ENCODE results near the gene RAB11FIP4.

RAB11FIP4 gene

GRCh38 chr17:31554930-31555329 lies 163.5 kb downstream of the RAB11FIP4 start:
- no peak for DNase-seq

DNA sequence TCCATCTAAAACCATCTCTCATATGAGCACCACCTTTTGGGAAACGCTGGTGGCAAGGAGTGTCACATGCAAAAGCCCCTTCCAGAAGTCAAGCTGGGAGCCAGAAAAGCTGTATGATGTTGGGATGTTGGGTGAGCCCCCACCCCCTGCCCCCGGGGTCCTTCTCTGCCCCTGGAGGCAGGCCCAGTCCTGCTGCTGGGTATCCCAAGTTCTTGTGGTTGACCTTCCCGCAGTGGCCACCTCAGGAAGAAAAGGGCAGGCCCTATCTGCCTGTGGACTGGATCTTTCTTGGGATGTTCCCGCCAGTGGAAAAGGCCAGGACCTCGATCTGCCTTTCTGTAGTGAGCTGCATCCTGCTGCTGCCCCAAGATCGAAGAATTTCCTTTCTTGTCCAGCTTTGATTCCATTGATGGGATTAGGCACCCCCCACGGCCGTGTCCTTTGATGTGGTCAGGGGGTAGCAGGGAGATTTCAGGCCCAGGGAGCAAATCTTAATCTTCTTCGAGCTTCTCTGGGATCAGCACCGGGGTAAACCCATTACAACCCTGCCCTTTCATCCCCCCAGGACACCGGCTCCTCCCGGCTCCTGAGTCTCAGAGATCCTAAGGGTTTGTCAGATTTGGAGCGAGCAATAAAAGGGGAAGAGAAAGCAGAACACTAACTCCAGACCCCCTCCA lies 165.6 kb downstream of the RAB11FIP4 start:
- no peak for DNase-seq

GRCh38 chr17:31558748-31559583 lies 167.5 kb downstream of the RAB11FIP4 start:
- DNase-seq = no peak

GRCh38 chr17:31559584-31560501 lies 168.4 kb downstream of the RAB11FIP4 start:
- no peak for DNase-seq

DNA sequence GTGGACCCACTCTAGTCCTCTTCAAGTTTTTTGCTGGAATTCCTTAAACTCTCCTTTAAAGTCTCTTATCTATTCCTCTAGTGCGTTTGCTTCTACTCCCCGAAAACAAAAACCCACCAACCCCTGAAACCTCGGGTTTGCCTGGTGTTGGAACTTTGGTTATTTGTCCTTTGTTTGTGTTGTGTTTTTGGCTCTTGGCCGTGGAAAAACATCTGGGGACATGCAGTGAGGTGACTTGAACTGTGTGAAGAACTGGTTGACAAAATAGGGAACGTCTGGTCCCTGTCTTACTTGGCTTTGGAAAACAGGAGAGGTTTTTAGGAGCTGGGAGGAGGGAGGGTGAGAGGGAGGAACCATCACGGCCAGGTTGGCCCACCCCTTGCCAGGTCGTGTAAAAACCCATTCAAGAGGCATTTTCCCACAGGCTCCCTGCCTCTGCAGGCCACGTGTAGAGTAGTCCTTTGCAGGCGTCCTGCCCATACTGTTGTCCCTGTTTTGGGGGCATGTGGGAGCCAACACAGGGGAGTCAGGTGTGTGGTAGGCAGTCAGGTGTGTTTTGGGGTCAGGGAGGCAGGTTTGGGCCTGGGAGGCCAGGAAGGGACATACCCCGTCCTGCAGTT lies 169.3 kb downstream of the RAB11FIP4 start:
- DNase-seq = no peak

DNA sequence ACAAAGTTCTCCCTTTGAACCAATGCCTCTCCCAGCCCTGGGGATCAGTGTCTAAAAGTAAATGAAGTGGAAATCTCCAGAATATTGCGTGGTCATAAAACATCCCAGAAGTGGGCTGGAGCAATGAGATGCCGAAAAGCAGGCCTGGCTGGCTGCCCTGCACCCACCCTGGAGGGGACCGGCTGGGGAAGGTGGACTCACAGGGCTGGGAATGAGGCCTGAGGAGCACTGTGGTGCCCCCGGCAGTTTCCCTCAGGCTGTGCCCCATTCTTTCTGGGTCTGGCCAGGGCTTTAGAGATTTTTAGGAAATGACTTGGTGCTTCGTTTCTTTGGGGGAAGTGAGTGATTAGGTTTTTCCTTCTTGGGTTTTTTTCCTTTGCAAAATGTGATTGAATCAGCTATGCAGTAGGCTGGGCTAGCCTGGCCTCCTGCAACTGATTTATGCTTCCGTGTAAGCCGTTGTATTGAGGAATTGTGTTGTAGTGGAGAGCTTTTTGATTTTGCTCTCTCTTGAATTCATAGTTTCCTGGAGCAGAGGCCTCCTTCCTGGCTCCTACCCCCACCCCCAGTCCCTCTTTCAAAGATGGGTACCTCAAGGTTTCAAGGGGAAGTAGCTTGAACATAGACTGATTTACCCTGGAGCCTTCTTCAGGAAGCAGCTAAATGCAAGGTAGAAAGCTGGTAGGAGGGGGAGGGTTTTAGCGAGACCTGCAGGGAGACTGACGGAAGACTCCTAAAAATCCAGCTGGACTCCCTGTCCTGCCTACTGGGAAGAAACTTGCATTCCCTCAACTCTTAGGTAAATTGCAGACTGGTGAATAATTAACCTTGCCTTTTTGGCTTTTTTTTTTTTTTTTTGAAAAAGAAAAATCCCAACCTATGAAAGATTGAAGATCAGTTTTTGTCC lies 170.2 kb downstream of the RAB11FIP4 start:
- no peak for DNase-seq

- no peak for DNase-seq
Observed at GRCh38 chr17:31562376-31562840, 170.9 kb downstream of the RAB11FIP4 start.

GRCh38 chr17:31564291-31564690 lies 172.8 kb downstream of the RAB11FIP4 start:
- DNase-seq = no peak

DNA sequence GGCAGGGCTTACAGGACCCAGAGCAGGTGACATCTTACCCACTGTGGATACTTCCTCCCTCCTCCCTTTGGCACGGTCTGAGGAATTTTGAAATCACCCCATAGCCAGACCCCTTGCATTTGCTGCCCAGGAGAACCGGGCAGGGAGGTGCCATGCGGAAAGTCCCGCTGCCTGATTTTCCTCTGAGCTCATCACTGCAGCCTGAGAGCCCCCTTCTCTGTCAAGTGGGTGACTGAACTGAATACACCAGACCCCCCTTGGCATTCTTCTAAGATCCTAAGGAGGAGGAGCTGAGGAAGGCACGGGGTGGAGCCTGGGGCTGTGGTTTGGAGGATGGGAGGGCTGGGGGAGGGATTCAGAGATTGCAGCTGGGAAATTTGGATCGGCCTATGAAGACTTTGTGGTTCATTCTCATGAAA lies 173.4 kb downstream of the RAB11FIP4 start:
- DNase-seq = no peak

GRCh38 chr17:31565652-31566051 lies 174.2 kb downstream of the RAB11FIP4 start:
- no peak for DNase-seq

DNA sequence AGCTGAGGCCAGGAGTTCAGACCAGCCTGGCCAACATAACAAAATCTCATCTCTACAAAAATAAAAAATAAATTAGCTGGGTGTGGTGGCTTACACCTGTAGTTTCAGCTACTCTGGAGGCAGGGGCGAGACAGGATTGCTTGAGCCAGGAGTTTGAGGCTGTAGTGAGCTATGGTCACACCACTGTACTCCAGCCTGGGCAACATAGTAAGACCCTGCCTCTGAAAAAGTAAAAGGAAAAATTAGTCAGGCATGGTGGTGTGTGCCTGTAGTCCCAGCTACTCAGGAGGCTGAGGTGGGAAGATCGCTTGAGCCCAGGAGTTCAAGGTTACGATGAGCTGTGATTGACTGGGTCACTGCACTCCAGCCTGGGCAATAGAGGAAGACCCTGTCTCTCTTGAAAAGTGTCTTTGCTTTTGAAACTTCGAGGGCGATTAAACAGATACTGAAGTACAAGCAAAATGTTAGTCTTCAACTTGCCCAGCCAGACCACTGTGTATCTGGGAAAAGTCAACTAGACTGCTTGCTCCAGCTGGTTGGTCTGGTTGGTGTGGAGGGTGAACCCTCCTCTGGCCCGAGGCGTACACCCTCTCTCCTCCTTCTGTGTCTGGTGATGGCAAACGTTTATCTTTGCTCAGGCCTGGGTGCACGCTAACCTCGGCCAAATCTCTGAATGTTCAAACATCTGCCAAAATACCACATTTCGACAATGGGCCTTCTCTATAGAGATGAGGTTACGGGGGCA lies 174.9 kb downstream of the RAB11FIP4 start:
- DNase-seq = no peak

DNA sequence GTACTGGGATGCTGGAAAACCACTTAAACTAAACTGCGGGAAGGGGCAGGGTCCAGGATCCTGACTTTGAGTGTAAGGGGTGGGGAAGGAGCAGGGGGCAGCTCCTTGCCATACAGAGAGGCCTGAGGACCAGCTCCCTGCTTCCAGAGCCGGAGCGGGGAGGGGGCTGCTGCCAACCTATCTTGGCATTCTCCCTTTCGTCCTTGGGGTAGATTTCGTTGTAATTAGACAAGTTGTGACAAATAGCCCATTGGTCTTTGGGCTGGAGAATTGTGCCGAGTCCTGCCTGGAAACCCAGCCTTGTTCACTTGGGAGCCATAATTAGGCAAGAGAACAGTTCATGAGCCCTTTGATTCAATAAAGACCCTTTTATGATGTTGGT lies 175.5 kb downstream of the RAB11FIP4 start:
- DNase-seq = no peak

DNA sequence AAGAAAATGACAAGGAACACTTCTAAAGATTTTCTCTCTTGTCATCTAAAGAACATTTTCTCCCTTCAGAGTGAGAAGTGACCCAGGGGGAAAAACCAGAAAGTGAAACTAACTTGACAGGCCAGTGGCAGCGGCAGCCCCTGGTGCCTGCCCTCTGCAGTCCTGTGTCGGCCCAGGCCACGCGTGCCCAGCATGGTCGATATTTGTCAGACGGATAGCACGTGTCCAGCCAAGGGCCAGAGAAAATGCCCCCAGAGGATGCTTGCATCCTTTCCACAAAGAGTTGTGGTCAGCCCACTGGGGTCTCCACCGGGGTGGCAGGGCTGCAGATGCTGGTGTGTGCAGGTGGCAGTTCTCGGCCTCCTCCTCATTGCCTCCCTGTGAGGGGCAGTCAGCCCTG lies 176.6 kb downstream of the RAB11FIP4 start:
- no peak for DNase-seq

DNA sequence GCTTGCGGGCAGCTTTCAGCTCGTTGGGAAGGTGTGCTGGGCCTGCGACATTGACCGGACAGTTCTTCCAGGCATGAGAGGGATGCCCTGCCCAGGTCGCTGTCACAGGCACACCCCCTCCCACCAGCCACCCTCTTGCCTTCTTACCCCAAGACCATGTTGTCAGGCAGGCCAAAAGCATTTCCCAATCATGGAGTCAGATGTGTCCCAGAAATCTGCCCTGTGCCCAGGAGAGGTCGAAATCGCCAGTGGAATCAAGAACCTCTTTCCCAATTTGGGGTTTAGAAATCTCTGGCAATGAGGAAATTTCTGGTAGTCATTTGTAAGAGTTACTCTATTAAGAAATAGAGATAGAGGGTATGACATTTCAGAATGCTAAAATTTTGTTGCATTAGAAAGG lies 177.1 kb downstream of the RAB11FIP4 start:
- no peak for DNase-seq

GRCh38 chr17:31570231-31570630 lies 178.8 kb downstream of the RAB11FIP4 start:
- DNase-seq = no peak

DNA sequence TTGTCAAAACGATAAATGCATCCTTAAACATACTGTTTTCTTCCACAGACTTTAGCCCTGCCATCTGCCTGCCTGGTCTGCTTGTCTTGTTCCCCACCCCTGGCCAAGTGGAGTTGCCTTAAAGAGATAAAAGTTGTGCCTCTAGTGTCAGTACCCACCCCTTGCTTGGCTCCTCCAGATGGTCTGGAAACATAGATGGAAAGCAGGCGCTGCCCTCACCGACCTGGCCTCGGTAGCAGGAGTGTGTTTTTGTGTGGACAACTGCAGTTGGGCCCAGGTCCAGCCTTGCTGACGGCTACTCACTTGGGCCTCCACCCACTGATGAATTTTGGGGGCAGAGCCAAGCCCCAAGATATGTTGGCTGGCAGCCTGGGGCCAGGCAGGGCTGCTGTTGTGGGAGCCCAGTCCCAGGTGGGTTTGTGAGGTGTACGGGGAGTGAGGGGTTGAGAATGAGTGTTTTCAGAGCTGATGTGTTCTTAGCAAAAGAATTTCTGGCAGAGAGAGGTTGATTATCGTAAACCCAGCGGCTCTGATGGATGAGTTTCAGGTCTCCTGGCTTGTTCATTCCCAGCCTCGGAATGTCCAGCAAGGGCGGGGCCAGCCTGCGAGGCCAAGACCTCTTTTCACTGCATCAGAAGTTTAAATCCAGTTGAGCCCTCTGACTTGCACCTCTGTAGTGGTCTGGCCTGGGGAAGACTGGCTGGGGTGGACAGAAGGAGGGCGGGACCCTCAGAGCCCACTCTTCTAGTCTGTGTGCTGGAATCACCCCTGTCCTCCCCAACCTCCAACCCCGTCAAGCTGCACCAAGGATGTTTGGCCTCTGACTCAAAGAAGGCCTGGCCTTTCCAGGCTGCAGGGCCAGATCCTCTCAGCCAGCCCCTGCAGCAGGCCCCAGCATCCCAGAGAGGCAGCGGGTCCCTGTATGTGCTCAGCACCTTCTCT lies 179.7 kb downstream of the RAB11FIP4 start:
- no peak for DNase-seq

DNA sequence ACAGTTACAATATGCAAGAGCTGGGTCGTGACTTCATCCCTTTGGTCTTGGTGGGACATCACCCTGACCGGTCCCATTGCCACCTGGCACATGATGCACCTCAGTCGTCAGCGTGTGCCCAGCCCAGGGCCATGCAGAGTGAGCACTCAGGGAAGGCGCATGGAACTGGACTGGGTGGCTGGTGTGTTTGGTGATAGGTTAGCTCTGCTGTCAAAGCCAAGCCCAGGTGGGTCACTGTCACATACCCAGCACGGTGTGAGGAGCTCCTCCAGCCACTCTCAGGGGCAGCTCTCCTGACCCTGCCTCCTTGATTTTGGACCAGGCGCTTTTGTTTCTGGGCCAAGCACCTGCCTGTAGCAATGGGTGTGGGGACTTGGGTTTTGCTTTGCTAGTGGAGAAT lies 180.9 kb downstream of the RAB11FIP4 start:
- no peak for DNase-seq

- no peak for DNase-seq
Observed at GRCh38 chr17:31573047-31573446, 181.6 kb downstream of the RAB11FIP4 start.

DNA sequence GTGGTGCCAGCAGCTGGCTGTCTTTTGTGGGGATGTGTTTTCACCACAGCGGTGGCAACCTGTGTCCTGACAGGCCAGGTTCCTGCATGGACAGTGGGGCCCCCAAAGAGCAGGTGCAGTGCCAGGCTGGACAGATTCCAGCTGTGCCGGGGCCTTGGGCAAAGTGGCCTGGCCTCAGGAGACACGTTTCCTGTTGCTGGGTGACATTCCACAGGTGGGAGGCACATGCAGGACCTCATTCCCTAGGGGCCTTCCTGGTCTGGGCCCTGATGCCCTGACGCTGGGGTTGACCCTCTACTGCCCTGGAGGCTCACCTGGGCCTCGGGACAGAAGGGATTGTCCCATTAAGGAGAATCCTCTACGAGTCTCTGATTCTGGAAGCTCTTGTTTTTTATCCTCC lies 182.4 kb downstream of the RAB11FIP4 start:
- DNase-seq = no peak

DNA sequence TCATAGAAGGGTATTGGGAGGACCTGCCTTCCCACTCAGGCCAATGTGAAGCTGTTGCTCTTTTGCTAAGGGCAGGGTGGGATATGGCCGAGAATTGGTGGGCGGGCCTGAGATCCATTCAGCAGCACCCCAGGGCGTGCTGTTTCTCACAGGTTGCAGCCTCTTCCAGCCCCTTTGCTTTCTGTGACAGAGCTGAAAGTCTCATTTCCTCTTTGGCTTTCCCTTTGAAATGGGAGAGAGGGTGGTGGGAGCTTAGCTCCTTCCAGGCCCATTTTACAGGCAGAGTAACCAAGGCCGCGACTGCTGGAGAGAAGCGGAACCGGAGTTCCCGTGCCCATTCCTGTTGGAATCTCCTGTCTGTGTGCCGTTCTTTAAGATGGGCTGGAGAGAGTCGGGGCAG lies 183.0 kb downstream of the RAB11FIP4 start:
- no peak for DNase-seq

Data from NCI-H2029 treated with DMSO at 0.1 percent for 48 hours (cell line).